ENCODE results near the gene EIF2B5.

DNA sequence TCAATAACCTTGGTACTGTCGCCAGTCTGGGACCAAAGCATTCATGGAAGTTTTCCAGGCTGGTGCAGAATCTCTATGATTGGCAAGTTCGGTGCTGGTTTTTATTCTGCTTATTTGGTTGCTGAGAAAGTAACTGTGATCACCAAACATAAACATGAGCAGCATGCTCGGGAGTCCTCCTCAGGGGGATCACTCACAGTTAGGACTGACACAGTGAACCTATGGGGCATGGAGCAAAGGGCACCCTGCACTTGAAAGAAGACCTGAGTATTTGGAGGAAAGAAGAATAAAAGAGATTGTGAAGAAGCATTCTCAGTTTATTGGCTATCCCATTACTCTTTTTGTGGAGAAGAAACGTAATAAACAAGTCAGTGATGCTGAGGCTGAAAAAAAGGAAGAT is 19.1 kb upstream of the EIF2B5 start:
- TF ChIP-seq EZH2 (IDR thresholded peaks at IDR 0.05; ENCODE audit: low read length), result no peak
- TF ChIP-seq, protein P1, sequence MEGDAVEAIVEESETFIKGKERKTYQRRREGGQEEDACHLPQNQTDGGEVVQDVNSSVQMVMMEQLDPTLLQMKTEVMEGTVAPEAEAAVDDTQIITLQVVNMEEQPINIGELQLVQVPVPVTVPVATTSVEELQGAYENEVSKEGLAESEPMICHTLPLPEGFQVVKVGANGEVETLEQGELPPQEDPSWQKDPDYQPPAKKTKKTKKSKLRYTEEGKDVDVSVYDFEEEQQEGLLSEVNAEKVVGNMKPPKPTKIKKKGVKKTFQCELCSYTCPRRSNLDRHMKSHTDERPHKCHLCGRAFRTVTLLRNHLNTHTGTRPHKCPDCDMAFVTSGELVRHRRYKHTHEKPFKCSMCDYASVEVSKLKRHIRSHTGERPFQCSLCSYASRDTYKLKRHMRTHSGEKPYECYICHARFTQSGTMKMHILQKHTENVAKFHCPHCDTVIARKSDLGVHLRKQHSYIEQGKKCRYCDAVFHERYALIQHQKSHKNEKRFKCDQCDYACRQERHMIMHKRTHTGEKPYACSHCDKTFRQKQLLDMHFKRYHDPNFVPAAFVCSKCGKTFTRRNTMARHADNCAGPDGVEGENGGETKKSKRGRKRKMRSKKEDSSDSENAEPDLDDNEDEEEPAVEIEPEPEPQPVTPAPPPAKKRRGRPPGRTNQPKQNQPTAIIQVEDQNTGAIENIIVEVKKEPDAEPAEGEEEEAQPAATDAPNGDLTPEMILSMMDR (optimal IDR thresholded peaks at IDR 0.05 in 1 of 3, IDR thresholded peaks at IDR 0.05 in 1 of 3, conservative IDR thresholded peaks at IDR 0.05 in 1 of 3; ENCODE audit: extremely low read depth in 1 of 3, insufficient read depth in 2 of 3, low read length in 3 of 3), result no peak
